DND-41 (cell line): ENCODE results near the gene SFXN4.

Source experiments
- CTCF ChIP-seq: IDR thresholded peaks from 2 replicates; pipeline ENCODE4 v1.5.1; 2012; ENCODE audit warnings: borderline replicate concordance, low read length, moderate library complexity, mild to moderate bottlenecking; ENCODE audit not compliant: poor library complexity, severe bottlenecking; ENCODE audit errors: extremely low read depth
- EZH2 ChIP-seq: IDR thresholded peaks from 3 replicates; pipeline ENCODE4 v1.6.1; 2012; ENCODE audit warnings: borderline replicate concordance, low read depth, mild to moderate bottlenecking, moderate library complexity, low read length, inconsistent platforms; ENCODE audit not compliant: severe bottlenecking

- TF ChIP-seq CTCF (no peak), EZH2 (no peak)
Measured at GRCh38 chr10:119113751-119114732, 51.5 kb downstream of the SFXN4 start.
